Measurements from ENCODE around the gene ESRP2.

ESRP2 gene

GRCh38 chr16:68217506-68217905 lies 18.4 kb downstream of the ESRP2 start:
- Histone ChIP-seq H3K79me2 (ENCODE audit: low read length) (no peaks in the 10 kb centered on the region), H3K4me1 (ENCODE audit: low read length) (no peaks in the 10 kb centered on the region), H3K4me3 (ENCODE audit: low read length) (no peak overlapping the region), H3K9me2 (replicated peaks; ENCODE audit: insufficient read depth, low read length) (no peaks in the 10 kb centered on the region), H3F3A (ENCODE audit: insufficient read depth, low read length) (no peaks in the 10 kb centered on the region), H2AFZ (ENCODE audit: low read length) (no peak overlapping the region), H3K27ac (ENCODE audit: low read length) (no peak overlapping the region), H3K9me3 (replicated peaks; ENCODE audit: insufficient read depth, low read length) (no peaks in the 10 kb centered on the region), H3K36me3 (replicated peaks; ENCODE audit: insufficient read depth, low read length) (no peaks in the 10 kb centered on the region), H4K20me1 (ENCODE audit: insufficient read depth, low read length) (no peaks in the 10 kb centered on the region), H3K9ac (ENCODE audit: low read length) (no peak overlapping the region), H3K27me3 (replicated peaks; ENCODE audit: insufficient read depth, low read length) (no peaks in the 10 kb centered on the region), H3K4me2 (ENCODE audit: low read depth, low read length) (no peak overlapping the region)
- DNase-seq = no peak
- TF ChIP-seq CTCF (IDR thresholded peaks at IDR 0.05; ENCODE audit: low read length) (no peak), EZH2 (optimal IDR thresholded peaks at IDR 0.05; ENCODE audit: low read depth, low read length) (no peak), EZH2phosphoT487 (IDR thresholded peaks at IDR 0.05; ENCODE audit: low read length) (no peak)

DNA sequence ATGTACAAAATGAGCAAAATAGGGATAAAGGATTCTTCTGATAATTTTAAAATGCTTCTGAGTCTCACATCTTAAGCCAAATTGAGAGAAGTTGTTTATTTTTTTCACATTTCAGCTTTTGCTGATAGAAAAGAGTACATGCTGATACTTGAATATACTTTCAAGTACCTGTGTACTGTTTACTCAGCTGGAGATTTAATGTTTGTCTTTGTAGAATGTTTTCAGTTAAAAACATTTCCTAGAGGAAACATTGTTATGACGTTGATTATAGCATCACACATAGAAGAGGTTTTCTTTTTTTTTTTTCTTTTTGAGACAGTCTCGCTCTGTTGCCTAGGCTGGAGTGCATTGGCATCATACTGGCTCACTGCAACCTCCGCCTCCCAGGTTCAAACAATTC lies 19.7 kb downstream of the ESRP2 start:
- no peaks in the 10 kb centered on the region for H4K20me1 ChIP-seq (ENCODE audit: insufficient read depth, low read length)
- H3K9ac ChIP-seq (ENCODE audit: low read length) = no peak overlapping the region
- no peaks in the 10 kb centered on the region for H3K79me2 ChIP-seq (ENCODE audit: low read length)
- no peaks in the 10 kb centered on the region for H3F3A ChIP-seq (ENCODE audit: insufficient read depth, low read length)
- no peak overlapping the region for H3K4me2 ChIP-seq (ENCODE audit: low read depth, low read length)
- no peaks in the 10 kb centered on the region for H3K4me1 ChIP-seq (ENCODE audit: low read length)
- H3K4me3 ChIP-seq (ENCODE audit: low read length) = no peak overlapping the region
- H3K9me2 ChIP-seq (replicated peaks; ENCODE audit: insufficient read depth, low read length) = no peaks in the 10 kb centered on the region
- H3K27ac ChIP-seq (ENCODE audit: low read length) = no peak overlapping the region
- H2AFZ ChIP-seq (ENCODE audit: low read length) = no peak overlapping the region
- H3K27me3 ChIP-seq (replicated peaks; ENCODE audit: insufficient read depth, low read length) = no peaks in the 10 kb centered on the region
- no peak for DNase-seq
- no peaks in the 10 kb centered on the region for H3K36me3 ChIP-seq (replicated peaks; ENCODE audit: insufficient read depth, low read length)
- no peaks in the 10 kb centered on the region for H3K9me3 ChIP-seq (replicated peaks; ENCODE audit: insufficient read depth, low read length)
- TF ChIP-seq EZH2phosphoT487 (IDR thresholded peaks at IDR 0.05; ENCODE audit: low read length) = no peak
- no peak for TF ChIP-seq CTCF (IDR thresholded peaks at IDR 0.05; ENCODE audit: low read length)
- no peak for TF ChIP-seq EZH2 (optimal IDR thresholded peaks at IDR 0.05; ENCODE audit: low read depth, low read length)

- TF ChIP-seq EZH2 (optimal IDR thresholded peaks at IDR 0.05; ENCODE audit: low read depth, low read length) (no peak), CTCF (IDR thresholded peaks at IDR 0.05; ENCODE audit: low read length) (no peak), EZH2phosphoT487 (IDR thresholded peaks at IDR 0.05; ENCODE audit: low read length) (no peak)
- Histone ChIP-seq H3K4me3 (ENCODE audit: low read length) (no peak overlapping the region), H3K9ac (ENCODE audit: low read length) (no peak overlapping the region)
Measured at GRCh38 chr16:68215302-68215701, 20.6 kb downstream of the ESRP2 start.

More at GRCh38 chr16:68215302-68215701, 20.6 kb downstream of the ESRP2 start:
- no peak overlapping the region for H2AFZ ChIP-seq (ENCODE audit: low read length)
- no peaks in the 10 kb centered on the region for H3K9me3 ChIP-seq (replicated peaks; ENCODE audit: insufficient read depth, low read length)
- no peaks in the 10 kb centered on the region for H3K36me3 ChIP-seq (replicated peaks; ENCODE audit: insufficient read depth, low read length)
- no peaks in the 10 kb centered on the region for H3K4me1 ChIP-seq (ENCODE audit: low read length)
- H4K20me1 ChIP-seq (ENCODE audit: insufficient read depth, low read length) = no peaks in the 10 kb centered on the region
- no peaks in the 10 kb centered on the region for H3F3A ChIP-seq (ENCODE audit: insufficient read depth, low read length)
- no peak overlapping the region for H3K27ac ChIP-seq (ENCODE audit: low read length)
- DNase-seq = no peak
- no peak overlapping the region for H3K4me2 ChIP-seq (ENCODE audit: low read depth, low read length)
- no peaks in the 10 kb centered on the region for H3K9me2 ChIP-seq (replicated peaks; ENCODE audit: insufficient read depth, low read length)
- H3K79me2 ChIP-seq (ENCODE audit: low read length) = no peaks in the 10 kb centered on the region
- H3K27me3 ChIP-seq (replicated peaks; ENCODE audit: insufficient read depth, low read length) = no peaks in the 10 kb centered on the region

Measured in MM.1S (cell line).